ENCODE data around the gene ZNF391. TPM values are rescaled to one million over a fixed set of nuclear protein-coding genes. Genes with fewer than 3 reads are reported as not detected.

ZNF391 gene
- total and polyA plus RNA-seq, 7 donors: 0.14 to 0.81 (median 0.32) TPM

GRCh38 chr6:27383011-27383410, 5.5 kb upstream of the ZNF391 start:
- Histone ChIP-seq H3K4me1 (no peaks in the 10 kb centered on the region), H3K27me3 (ENCODE audit: insufficient read depth in 3 of 3, low read length in 2 of 3) (peaks cover 0 to 11% (median 5%) of the 10 kb centered on the region in 3 donors), H3K36me3 (ENCODE audit: insufficient read depth in 1 of 2, low read depth in 1 of 2) (no peaks in the 10 kb centered on the region), H3K9me3 (peaks cover 7% of the 10 kb centered on the region), H3K4me3 (no peak overlapping the region), H3K27ac (no peak overlapping the region)
- intact Hi-C loops (cut with DNase I): no loop called here
- no peak for DNase-seq
- no peak for TF ChIP-seq CTCF (IDR thresholded peaks at IDR 0.05)
- WGBS, 3 donors: 68 to 70% (median 69%) methylated on average over 4 of the region's 4 CpGs
- no peak for ATAC-seq

GRCh38 chr6:27383481-27383880, 5.1 kb upstream of the ZNF391 start:
- Histone ChIP-seq H3K9me3 (peaks cover 7% of the 10 kb centered on the region), H3K36me3 (ENCODE audit: insufficient read depth in 1 of 2, low read depth in 1 of 2) (no peaks in the 10 kb centered on the region), H3K27me3 (ENCODE audit: insufficient read depth in 3 of 3, low read length in 2 of 3) (peaks cover 0 to 11% (median 5%) of the 10 kb centered on the region in 3 donors), H3K27ac (no peak overlapping the region), H3K4me1 (no peaks in the 10 kb centered on the region), H3K4me3 (no peak overlapping the region)
- intact Hi-C loops (cut with DNase I): no loop called here
- 64 to 76% (median 71%) methylated on average over 1 of the region's 1 CpG for WGBS, 3 donors
- DNase-seq (no peak), ATAC-seq (no peak)
- TF ChIP-seq CTCF (IDR thresholded peaks at IDR 0.05): no peak

GRCh38 chr6:27392623-27393022, 4.1 kb downstream of the ZNF391 start:
- Histone ChIP-seq H3K4me3 (no peak overlapping the region), H3K27me3 (ENCODE audit: insufficient read depth in 3 of 3, low read length in 2 of 3) (no peaks in the 10 kb centered on the region), H3K27ac (no peak overlapping the region), H3K9me3 (no peaks in the 10 kb centered on the region), H3K4me1 (no peaks in the 10 kb centered on the region), H3K36me3 (ENCODE audit: insufficient read depth in 1 of 2, low read depth in 1 of 2) (no peaks in the 10 kb centered on the region)
- no peak for TF ChIP-seq CTCF (IDR thresholded peaks at IDR 0.05)
- DNase-seq: no peak
- intact Hi-C loops (cut with DNase I): loop anchor here in 1 of 2 donors (5.0 kb wide), 1 partner anchor 75 kb away; no protein-coding TSS in a partner anchor
- 69 to 74% (median 73%) methylated on average over 1 of the region's 1 CpG for WGBS, 3 donors
- no peak for ATAC-seq

- no peak overlapping the region for H3K27ac ChIP-seq
- H3K4me1 ChIP-seq: no peaks in the 10 kb centered on the region
- ATAC-seq (no peak), DNase-seq (no peak)
- intact Hi-C loops (cut with DNase I): loop anchor here in 1 of 2 donors (5.0 kb wide), 1 partner anchor 73 kb away; no protein-coding TSS in a partner anchor
- no peaks in the 10 kb centered on the region for H3K27me3 ChIP-seq (ENCODE audit: insufficient read depth in 3 of 3, low read length in 2 of 3)
- no peaks in the 10 kb centered on the region for H3K36me3 ChIP-seq (ENCODE audit: insufficient read depth in 1 of 2, low read depth in 1 of 2)
- no peak for TF ChIP-seq CTCF (IDR thresholded peaks at IDR 0.05)
- WGBS, 3 donors: 96 to 100% (median 100%) methylated on average over 1 of the region's 1 CpG
- no peaks in the 10 kb centered on the region for H3K9me3 ChIP-seq
- H3K4me3 ChIP-seq: no peak overlapping the region
Observed at GRCh38 chr6:27394073-27394472, 5.5 kb downstream of the ZNF391 start.
